ENCODE measurements around the gene LITAFD. TPM values are rescaled to one million over a fixed set of nuclear protein-coding genes. Genes with fewer than 3 reads are reported as not detected.
A peak's percentile ranks its signal among the peaks of the same experiment; 100 is the strongest.
"Not testable (repeated sequence)": the region's sequence is repeated elsewhere in the genome, so short reads cannot be mapped to it uniquely, and the experiment has no call there.

The LITAFD gene
- total and polyA plus RNA-seq, 9 of the 15 experiments (the other 6 are each of a cell fraction or from before 2014, with no cell fraction given), result not detected

GRCh38 chr16:8915722-8916301 lies 33.7 kb downstream of the LITAFD start (continued):
- no peak for TF ChIP-seq ETS1 (conservative IDR thresholded peaks at IDR 0.05; ENCODE audit: control insufficient read depth, low read depth, low read length)
- no peak for TF ChIP-seq TEAD1 (CRISPR knock-in tag; IDR thresholded peaks at IDR 0.05)

GRCh38 chr16:8916541-8917225 lies 34.5 kb downstream of the LITAFD start:
- DNase-seq (ENCODE audit: extremely low read depth in 1 of 4, low spot score in 3 of 4) (no peak), ATAC-seq (no peak), FAIRE-seq (no peak)
- Histone ChIP-seq H2AFZ (ENCODE audit: low read depth, low read length) (no peak overlapping the region), H3K9me1 (ENCODE audit: control insufficient read depth, insufficient read depth, low read length) (peaks cover 4% of the 10 kb centered on the region), H3K4me3 (no peak overlapping the region), H3K27ac (ENCODE audit: extremely low read depth, low read depth, low read length) (no peak overlapping the region), H3K27me3 (ENCODE audit: control insufficient read depth in 2 of 2, insufficient read depth in 2 of 2, low read length in 2 of 2) (no peaks in the 10 kb centered on the region), H4K20me1 (replicated peaks; ENCODE audit: control insufficient read depth, insufficient read depth, low read length) (peaks cover 13% of the 10 kb centered on the region; the same call in 1 of the 2 replicates), H3K9ac (ENCODE audit: insufficient read depth in 1 of 2, low read depth in 2 of 2, low read length in 2 of 2) (no peak overlapping the region), H3K36me3 (ENCODE audit: control insufficient read depth, insufficient read depth, low read length) (peaks cover 95% of the 10 kb centered on the region), H3K79me2 (ENCODE audit: control insufficient read depth, insufficient read depth, low read length) (0 out of 3 replicates have a peak, but pooled peaks cover 2% of the 10 kb centered on the region), H3K4me2 (ENCODE audit: insufficient read depth, low read length) (no peak overlapping the region), H3K9me3 (replicated peaks; ENCODE audit: control insufficient read depth, insufficient read depth, low read depth, low read length) (no peaks in the 10 kb centered on the region), H3K4me1 (replicated peaks in 1 of 2; ENCODE audit: control insufficient read depth in 2 of 2, insufficient read depth in 2 of 2, low read length in 2 of 2) (peaks cover 0 to 8% of the 10 kb centered on the region in 2 experiments; a peak in 2 of 5 replicates)
- no TSS peak for BruUV-seq (replicated peaks)
- intact Hi-C loops (cut with micrococcal nuclease), result no loop called here
- peak; percentile 78 for TF ChIP-seq MEIS2 (IDR thresholded peaks at IDR 0.05; ENCODE audit: partially characterized antibody)
- no peak for TF ChIP-seq SMARCA4 (IDR thresholded peaks at IDR 0.05)
- no peak for TF ChIP-seq PBX2 (CRISPR knock-in tag; IDR thresholded peaks at IDR 0.05; ENCODE audit: low read depth)
- peak; percentile 66 for TF ChIP-seq PBX2 (tag; conservative IDR thresholded peaks at IDR 0.05; ENCODE audit: low read depth)
- in situ Hi-C loops (cut with MboI), result no loop called here
- 77% methylated on average over 5 of the region's 5 CpGs for WGBS (ENCODE audit: insufficient coverage, low coverage, missing lambda C conversion rate)
- POLR2A ChIA-PET, result interaction anchor here (0.7 kb wide), 2 partner anchors 12 to 202 kb away, joined by 3 read pairs; no protein-coding TSS in a partner anchor
- CTCF ChIA-PET (ENCODE audit: low intra/inter-chr PET ratio), result no interaction called here

- ATAC-seq; H3K27ac ChIP-seq (ENCODE audit: extremely low read depth, low read depth, low read length); FAIRE-seq; DNase-seq (ENCODE audit: extremely low read depth in 1 of 4, low spot score in 3 of 4); H3K79me2 ChIP-seq (ENCODE audit: control insufficient read depth, insufficient read depth, low read length); H3K9me3 ChIP-seq (replicated peaks; ENCODE audit: control insufficient read depth, insufficient read depth, low read depth, low read length); intact Hi-C loops (cut with micrococcal nuclease); H2AFZ ChIP-seq (ENCODE audit: low read depth, low read length); H3K4me2 ChIP-seq (ENCODE audit: insufficient read depth, low read length); in situ Hi-C loops (cut with MboI); CTCF ChIA-PET (ENCODE audit: low intra/inter-chr PET ratio); BruUV-seq (replicated peaks); H3K9me1 ChIP-seq (ENCODE audit: control insufficient read depth, insufficient read depth, low read length); H3K4me1 ChIP-seq (replicated peaks in 1 of 2; ENCODE audit: control insufficient read depth in 2 of 2, insufficient read depth in 2 of 2, low read length in 2 of 2); H3K4me3 ChIP-seq; H3K27me3 ChIP-seq (ENCODE audit: control insufficient read depth in 2 of 2, insufficient read depth in 2 of 2, low read length in 2 of 2); H3K9ac ChIP-seq (ENCODE audit: insufficient read depth in 1 of 2, low read depth in 2 of 2, low read length in 2 of 2): not testable (repeated sequence)
- peaks cover 95% of the 10 kb centered on the region for H3K36me3 ChIP-seq (ENCODE audit: control insufficient read depth, insufficient read depth, low read length)
- POLR2A ChIA-PET, result interaction anchor here (0.7 kb wide), 1 partner anchor 11 kb away, joined by 3 read pairs; no protein-coding TSS in a partner anchor
- WGBS (ENCODE audit: insufficient coverage, low coverage, missing lambda C conversion rate), result 87% methylated on average over 10 of the region's 10 CpGs
- H4K20me1 ChIP-seq (replicated peaks; ENCODE audit: control insufficient read depth, insufficient read depth, low read length), result peaks cover 10% of the 10 kb centered on the region; the same call in 1 of the 2 replicates
Observed at GRCh38 chr16:8917336-8917735, 35.2 kb downstream of the LITAFD start.
